GM06990 (cell line): ENCODE results near the gene CDK6.

Source experiments
- DNase-seq: peaks from one replicate; pipeline ENCODE4 v3.0.0-alpha.2; 2011; ENCODE audit not compliant: insufficient read length; ENCODE audit errors: extremely low read depth
- H3K27me3 ChIP-seq: replicated peaks from 2 replicates; pipeline ENCODE4 v1.6.0; 2011; ENCODE audit warnings: low read length; ENCODE audit not compliant: control insufficient read depth, insufficient read depth
- H3K36me3 ChIP-seq: 2 replicates; pipeline ENCODE4 v1.5.1; 2011; ENCODE audit warnings: low read length; ENCODE audit not compliant: control insufficient read depth, insufficient read depth
- H3K4me3 ChIP-seq: replicated peaks from 2 replicates; pipeline ENCODE4 v1.5.1; 2011; ENCODE audit warnings: low read depth, mild to moderate bottlenecking, control low read depth, low read length
- CTCF ChIP-seq: IDR thresholded peaks from 2 replicates; pipeline ENCODE4 v1.5.1; 2011; ENCODE audit warnings: low read length, control low read depth, mild to moderate bottlenecking, inconsistent platforms; ENCODE audit not compliant: insufficient read depth, poor library complexity, severe bottlenecking

CDK6 gene

GRCh38 chr7:92740700-92741126, 95.7 kb downstream of the CDK6 start:
- TF ChIP-seq CTCF = no peak
- Histone ChIP-seq H3K36me3 (peaks cover 2% of the 10 kb centered on the region; the same call in 1 of the 2 replicates), H3K4me3 (no peak overlapping the region), H3K27me3 (no peaks in the 10 kb centered on the region)
- DNase-seq = no peak

GRCh38 chr7:92740134-92740533, 96.2 kb downstream of the CDK6 start:
- no peak for DNase-seq
- H3K36me3 ChIP-seq = peaks cover 2% of the 10 kb centered on the region; the same call in 1 of the 2 replicates
- no peaks in the 10 kb centered on the region for H3K27me3 ChIP-seq
- TF ChIP-seq CTCF = no peak
- H3K4me3 ChIP-seq = no peak overlapping the region

- DNase-seq = no peak
- H3K36me3 ChIP-seq = peaks cover 2% of the 10 kb centered on the region; the same call in 1 of the 2 replicates
- no peak overlapping the region for H3K4me3 ChIP-seq
- no peaks in the 10 kb centered on the region for H3K27me3 ChIP-seq
- TF ChIP-seq CTCF = no peak
These were observed 97.3 kb downstream of the CDK6 start for GRCh38 chr7:92739091-92739490.

- no peak for TF ChIP-seq CTCF
- no peak for DNase-seq
- no peaks in the 10 kb centered on the region for H3K27me3 ChIP-seq
- H3K4me3 ChIP-seq = no peak overlapping the region
- H3K36me3 ChIP-seq = peaks cover 2% of the 10 kb centered on the region; the same call in 1 of the 2 replicates
These were observed 98.7 kb downstream of the CDK6 start for GRCh38 chr7:92737706-92738105.

GRCh38 chr7:92736870-92737269, 99.5 kb downstream of the CDK6 start:
- Histone ChIP-seq H3K4me3 (no peak overlapping the region), H3K27me3 (no peaks in the 10 kb centered on the region), H3K36me3 (peaks cover 2% of the 10 kb centered on the region; the same call in 1 of the 2 replicates)
- DNase-seq = no peak
- no peak for TF ChIP-seq CTCF

GRCh38 chr7:92735707-92736106, 100.7 kb downstream of the CDK6 start:
- no peak for DNase-seq
- Histone ChIP-seq H3K27me3 (no peaks in the 10 kb centered on the region), H3K4me3 (no peak overlapping the region), H3K36me3 (peaks cover 2% of the 10 kb centered on the region; the same call in 1 of the 2 replicates)
- TF ChIP-seq CTCF = no peak
